ENCODE results near the gene TBC1D8. TPM values are rescaled to one million over a fixed set of nuclear protein-coding genes. Genes with fewer than 3 reads are reported as not detected.

The TBC1D8 gene
- total and polyA plus RNA-seq, 7 experiments from 2014 or later: 0.30 to 20.1 (median 2.2) TPM

- ATAC-seq: no peak
- Mint-ChIP-seq H3K36me3 (peaks cover 0 to 8% (median 0%) of the 10 kb centered on the region in 5 donors), H3K27me3 (no peaks in the 10 kb centered on the region), H3K4me3 (no peak overlapping the region), H3K9me3 (no peaks in the 10 kb centered on the region), H3K4me1 (peaks cover 0 to 6% (median 0%) of the 10 kb centered on the region in 7 donors), H3K27ac (no peak overlapping the region)
- no peaks in the 10 kb centered on the region for H3K4me1 ChIP-seq (ENCODE audit: control insufficient read depth in 2 of 2, insufficient read depth in 2 of 2, low read length in 2 of 2)
- ChIA-PET CTCF (no interaction called here), POLR2A (no interaction called here)
- no peaks in the 10 kb centered on the region for H3K9me3 ChIP-seq (ENCODE audit: control insufficient read depth in 2 of 3, low read length in 3 of 3)
- no peak overlapping the region for H3K4me3 ChIP-seq (ENCODE audit: low read length)
- DNase-seq: no peak
- H3K36me3 ChIP-seq (ENCODE audit: control insufficient read depth in 2 of 3, insufficient read depth in 3 of 3, low read length in 3 of 3): peaks cover 0 to 3% (median 0%) of the 10 kb centered on the region in 3 experiments
- H3K27me3 ChIP-seq (ENCODE audit: control insufficient read depth in 2 of 2, insufficient read depth in 2 of 2, low read length in 2 of 2): no peaks in the 10 kb centered on the region
- H3K27ac ChIP-seq (ENCODE audit: low read depth, low read length): no peak overlapping the region
- intact Hi-C loops (cut with micrococcal nuclease): no loop called here
Observed at GRCh38 chr2:101040761-101041160, 110.4 kb downstream of the TBC1D8 start.

- DNase-seq (no peak), ATAC-seq (no peak)
- CTCF ChIA-PET: interaction anchor here (0.7 kb wide), 1 partner anchor 186 kb away, joined by 4 read pairs; no protein-coding TSS in a partner anchor
- no peaks in the 10 kb centered on the region for H3K9me3 Mint-ChIP-seq
- no peaks in the 10 kb centered on the region for H3K27me3 Mint-ChIP-seq
- intact Hi-C loops (cut with micrococcal nuclease): no loop called here
- Histone ChIP-seq H3K4me1 (ENCODE audit: control insufficient read depth in 2 of 2, insufficient read depth in 2 of 2, low read length in 2 of 2) (no peaks in the 10 kb centered on the region), H3K27me3 (ENCODE audit: control insufficient read depth in 2 of 2, insufficient read depth in 2 of 2, low read length in 2 of 2) (no peaks in the 10 kb centered on the region), H3K27ac (ENCODE audit: low read depth, low read length) (no peak overlapping the region), H3K36me3 (ENCODE audit: control insufficient read depth in 2 of 3, insufficient read depth in 3 of 3, low read length in 3 of 3) (peaks cover 0 to 3% (median 0%) of the 10 kb centered on the region in 3 experiments), H3K4me3 (ENCODE audit: low read length) (no peak overlapping the region), H3K9me3 (ENCODE audit: control insufficient read depth in 2 of 3, low read length in 3 of 3) (no peaks in the 10 kb centered on the region)
- H3K4me1 Mint-ChIP-seq: peaks cover 0 to 6% (median 0%) of the 10 kb centered on the region in 7 donors
- peaks cover 0 to 8% (median 0%) of the 10 kb centered on the region in 5 donors for H3K36me3 Mint-ChIP-seq
- POLR2A ChIA-PET: no interaction called here
- H3K27ac Mint-ChIP-seq: no peak overlapping the region
- no peak overlapping the region for H3K4me3 Mint-ChIP-seq
Observed at GRCh38 chr2:101040072-101040471, 111.1 kb downstream of the TBC1D8 start.

- H3K4me3 ChIP-seq (ENCODE audit: low read length): no peak overlapping the region
- ChIA-PET POLR2A (no interaction called here), CTCF (interaction anchor here (1.2 kb wide), 1 partner anchor 16 kb away, joined by 3 read pairs; no protein-coding TSS in a partner anchor)
- H3K4me3 Mint-ChIP-seq: no peak overlapping the region
- no peaks in the 10 kb centered on the region for H3K9me3 Mint-ChIP-seq
- peaks cover 0 to 6% (median 0%) of the 10 kb centered on the region in 7 donors for H3K4me1 Mint-ChIP-seq
- peaks cover 0 to 4% (median 0%) of the 10 kb centered on the region in 5 donors for H3K27me3 Mint-ChIP-seq
- H3K27me3 ChIP-seq (ENCODE audit: control insufficient read depth in 2 of 2, insufficient read depth in 2 of 2, low read length in 2 of 2): no peaks in the 10 kb centered on the region
- H3K27ac ChIP-seq (ENCODE audit: low read depth, low read length): no peak overlapping the region
- H3K4me1 ChIP-seq (ENCODE audit: control insufficient read depth in 2 of 2, insufficient read depth in 2 of 2, low read length in 2 of 2): no peaks in the 10 kb centered on the region
- peak; percentile 38 for ATAC-seq
- intact Hi-C loops (cut with micrococcal nuclease): loop anchor here (5.0 kb wide), 1 partner anchor 114 kb away; the partner anchor contains the start of gene TBC1D8 (in 2 of the 2)
- H3K9me3 ChIP-seq (ENCODE audit: control insufficient read depth in 2 of 3, low read length in 3 of 3): no peaks in the 10 kb centered on the region
- peaks cover 0 to 8% (median 0%) of the 10 kb centered on the region in 5 donors for H3K36me3 Mint-ChIP-seq
- no peak for DNase-seq
- peak overlapping the region in 2 of 9 donors; percentile 8 to 21 for H3K27ac Mint-ChIP-seq
- H3K36me3 ChIP-seq (ENCODE audit: control insufficient read depth in 2 of 3, insufficient read depth in 3 of 3, low read length in 3 of 3): peaks cover 0 to 3% (median 0%) of the 10 kb centered on the region in 3 experiments
Observed at GRCh38 chr2:101038455-101039255, 112.5 kb downstream of the TBC1D8 start.

GRCh38 chr2:101037161-101037755 lies 113.9 kb downstream of the TBC1D8 start:
- no peak overlapping the region for H3K4me3 ChIP-seq (ENCODE audit: low read length)
- POLR2A ChIA-PET: interaction anchor here (0.6 kb wide), 1 partner anchor 20 kb away, joined by 4 read pairs; no protein-coding TSS in a partner anchor
- ATAC-seq (no peak), DNase-seq (no peak)
- H3K4me3 Mint-ChIP-seq: no peak overlapping the region
- peaks cover 0 to 12% (median 0%) of the 10 kb centered on the region in 5 donors for H3K36me3 Mint-ChIP-seq
- no peaks in the 10 kb centered on the region for H3K9me3 ChIP-seq (ENCODE audit: control insufficient read depth in 2 of 3, low read length in 3 of 3)
- intact Hi-C loops (cut with micrococcal nuclease): loop anchor here (5.0 kb wide), 1 partner anchor 115 kb away; the partner anchor contains the start of gene TBC1D8 (in 2 of the 2)
- peaks cover 0 to 3% (median 0%) of the 10 kb centered on the region in 3 experiments for H3K36me3 ChIP-seq (ENCODE audit: control insufficient read depth in 2 of 3, insufficient read depth in 3 of 3, low read length in 3 of 3)
- peaks cover 0 to 6% (median 0%) of the 10 kb centered on the region in 7 donors for H3K4me1 Mint-ChIP-seq
- CTCF ChIA-PET: interaction anchor here (0.9 to 1.2 kb wide), 2 partner anchors 15 to 168 kb away, joined by 3 read pairs; no protein-coding TSS in a partner anchor
- no peaks in the 10 kb centered on the region for H3K4me1 ChIP-seq (ENCODE audit: control insufficient read depth in 2 of 2, insufficient read depth in 2 of 2, low read length in 2 of 2)
- H3K27ac ChIP-seq (ENCODE audit: low read depth, low read length): no peak overlapping the region
- peaks cover 0 to 4% (median 0%) of the 10 kb centered on the region in 5 donors for H3K27me3 Mint-ChIP-seq
- no peaks in the 10 kb centered on the region for H3K27me3 ChIP-seq (ENCODE audit: control insufficient read depth in 2 of 2, insufficient read depth in 2 of 2, low read length in 2 of 2)
- no peak overlapping the region for H3K27ac Mint-ChIP-seq
- H3K9me3 Mint-ChIP-seq: no peaks in the 10 kb centered on the region

- intact Hi-C loops (cut with micrococcal nuclease): loop anchor here (1.0 to 5.0 kb wide), 2 partner anchors 116 to 169 kb away; partner anchors contain the start of gene TBC1D8 (in 2 of the 2)
- no peaks in the 10 kb centered on the region for H3K4me1 ChIP-seq (ENCODE audit: control insufficient read depth in 2 of 2, insufficient read depth in 2 of 2, low read length in 2 of 2)
- ChIA-PET CTCF (interaction anchor here (0.9 kb wide), 1 partner anchor 169 kb away, joined by 3 read pairs; no protein-coding TSS in a partner anchor), POLR2A (interaction anchor here (0.6 kb wide), 1 partner anchor 19 kb away, joined by 4 read pairs; no protein-coding TSS in a partner anchor)
- no peak overlapping the region for H3K4me3 ChIP-seq (ENCODE audit: low read length)
- H3K27ac Mint-ChIP-seq: no peak overlapping the region
- DNase-seq (no peak), ATAC-seq (no peak)
- no peaks in the 10 kb centered on the region for H3K9me3 ChIP-seq (ENCODE audit: control insufficient read depth in 2 of 3, low read length in 3 of 3)
- H3K4me1 Mint-ChIP-seq: peaks cover 0 to 6% (median 0%) of the 10 kb centered on the region in 7 donors
- peaks cover 0 to 4% (median 0%) of the 10 kb centered on the region in 5 donors for H3K27me3 Mint-ChIP-seq
- H3K4me3 Mint-ChIP-seq: no peak overlapping the region
- H3K27me3 ChIP-seq (ENCODE audit: control insufficient read depth in 2 of 2, insufficient read depth in 2 of 2, low read length in 2 of 2): no peaks in the 10 kb centered on the region
- H3K36me3 ChIP-seq (ENCODE audit: control insufficient read depth in 2 of 3, insufficient read depth in 3 of 3, low read length in 3 of 3): peaks cover 0 to 3% (median 0%) of the 10 kb centered on the region in 3 experiments
- H3K27ac ChIP-seq (ENCODE audit: low read depth, low read length): no peak overlapping the region
- peaks cover 0 to 12% (median 0%) of the 10 kb centered on the region in 5 donors for H3K36me3 Mint-ChIP-seq
- no peaks in the 10 kb centered on the region for H3K9me3 Mint-ChIP-seq
Observed at GRCh38 chr2:101036562-101036961, 114.6 kb downstream of the TBC1D8 start.

- ChIA-PET POLR2A (interaction anchor here (1.1 kb wide), 1 partner anchor 31 kb away, joined by 3 read pairs; no protein-coding TSS in a partner anchor), CTCF (no interaction called here)
- intact Hi-C loops (cut with micrococcal nuclease): no loop called here
- Histone ChIP-seq H3K9me3 (ENCODE audit: control insufficient read depth in 2 of 3, low read length in 3 of 3) (no peaks in the 10 kb centered on the region), H3K27ac (ENCODE audit: low read depth, low read length) (no peak overlapping the region), H3K4me1 (ENCODE audit: control insufficient read depth in 2 of 2, insufficient read depth in 2 of 2, low read length in 2 of 2) (no peaks in the 10 kb centered on the region), H3K27me3 (ENCODE audit: control insufficient read depth in 2 of 2, insufficient read depth in 2 of 2, low read length in 2 of 2) (no peaks in the 10 kb centered on the region), H3K4me3 (ENCODE audit: low read length) (no peak overlapping the region), H3K36me3 (ENCODE audit: control insufficient read depth in 2 of 3, insufficient read depth in 3 of 3, low read length in 3 of 3) (no peaks in the 10 kb centered on the region)
- H3K4me1 Mint-ChIP-seq: peaks cover 0 to 2% (median 0%) of the 10 kb centered on the region in 7 donors
- no peak overlapping the region for H3K4me3 Mint-ChIP-seq
- ATAC-seq: no peak
- no peak for DNase-seq
- H3K36me3 Mint-ChIP-seq: peaks cover 0 to 4% (median 0%) of the 10 kb centered on the region in 5 donors
- H3K27ac Mint-ChIP-seq: no peak overlapping the region
- no peaks in the 10 kb centered on the region for H3K9me3 Mint-ChIP-seq
- H3K27me3 Mint-ChIP-seq: peaks cover 0 to 4% (median 0%) of the 10 kb centered on the region in 5 donors
Observed at GRCh38 chr2:101032084-101032776, 119.0 kb downstream of the TBC1D8 start.
